ENCODE data around the gene BCAP29. TPM values are rescaled to one million over a fixed set of nuclear protein-coding genes. Genes with fewer than 3 reads are reported as not detected.
"Not testable (repeated sequence)": the region's sequence is repeated elsewhere in the genome, so short reads cannot be mapped to it uniquely, and the experiment has no call there.

The BCAP29 gene
- polyA plus RNA-seq, 1 donor (not counting 4 experiments of a cell fraction or from before 2014, with no cell fraction given), result 141 TPM

DNA sequence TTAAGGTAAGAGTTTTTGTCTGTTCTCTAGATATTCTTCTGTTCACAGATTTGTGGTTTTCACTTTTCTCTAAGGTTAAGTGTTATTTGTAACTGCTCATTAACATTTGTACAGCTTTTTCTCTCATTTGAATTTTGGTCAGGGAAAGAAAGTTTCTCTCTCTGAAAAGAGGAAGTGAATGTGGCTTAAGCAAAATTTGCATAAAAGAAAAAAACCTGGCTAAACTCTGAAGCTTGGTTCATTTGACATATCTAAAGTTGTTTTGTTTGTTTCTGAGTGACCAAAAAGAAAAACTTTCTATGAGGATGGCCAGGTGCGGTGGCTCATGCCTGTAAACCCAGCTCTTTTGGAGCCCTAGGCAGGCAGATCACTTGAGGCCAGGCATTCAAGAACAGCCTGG lies 58.5 kb downstream of the BCAP29 start:
- Histone ChIP-seq H2AFZ (ENCODE audit: control insufficient read depth, low read length) (no peak overlapping the region), H3K9me3 (ENCODE audit: control insufficient read depth, low read depth, low read length) (no peaks in the 10 kb centered on the region), H3K79me2 (ENCODE audit: control insufficient read depth, insufficient read depth, low read length) (no peaks in the 10 kb centered on the region), H3K4me2 (ENCODE audit: control insufficient read depth, extremely low read depth, insufficient read depth, low read depth, low read length) (no peak overlapping the region), H3K27me3 (ENCODE audit: control insufficient read depth, extremely low read depth, insufficient read depth, low read length) (no peaks in the 10 kb centered on the region), H3K27ac (ENCODE audit: control insufficient read depth, insufficient read depth, low read length) (no peak overlapping the region), H3K4me3 (ENCODE audit: control insufficient read depth in 2 of 3, extremely low read depth in 1 of 3, insufficient read depth in 2 of 3, low read depth in 1 of 3, low read length in 3 of 3) (no peak overlapping the region), H3K9me1 (ENCODE audit: control insufficient read depth, extremely low read depth, insufficient read depth, low read length) (no peaks in the 10 kb centered on the region), H3K4me1 (ENCODE audit: control insufficient read depth, extremely low read depth, insufficient read depth, low read length) (no peaks in the 10 kb centered on the region), H3K9ac (ENCODE audit: control insufficient read depth, extremely low read depth, insufficient read depth, low read length) (no peak overlapping the region), H4K20me1 (ENCODE audit: control insufficient read depth, extremely low read depth, insufficient read depth, low read length) (no peaks in the 10 kb centered on the region), H3K36me3 (ENCODE audit: control insufficient read depth in 2 of 2, extremely low read depth in 1 of 2, insufficient read depth in 2 of 2, low read length in 2 of 2) (no peaks in the 10 kb centered on the region)
- FAIRE-seq (no peak), DNase-seq (ENCODE audit: low read depth, low spot score) (no peak)
- dilution Hi-C loops (cut with MboI; ENCODE audit: extremely low pct_ligation_motif_present, low sequenced_read_pairs), result no loop called here
- no peak for TF ChIP-seq EZH2 (IDR thresholded peaks at IDR 0.05; ENCODE audit: low read length)
- TF ChIP-seq, protein P1, sequence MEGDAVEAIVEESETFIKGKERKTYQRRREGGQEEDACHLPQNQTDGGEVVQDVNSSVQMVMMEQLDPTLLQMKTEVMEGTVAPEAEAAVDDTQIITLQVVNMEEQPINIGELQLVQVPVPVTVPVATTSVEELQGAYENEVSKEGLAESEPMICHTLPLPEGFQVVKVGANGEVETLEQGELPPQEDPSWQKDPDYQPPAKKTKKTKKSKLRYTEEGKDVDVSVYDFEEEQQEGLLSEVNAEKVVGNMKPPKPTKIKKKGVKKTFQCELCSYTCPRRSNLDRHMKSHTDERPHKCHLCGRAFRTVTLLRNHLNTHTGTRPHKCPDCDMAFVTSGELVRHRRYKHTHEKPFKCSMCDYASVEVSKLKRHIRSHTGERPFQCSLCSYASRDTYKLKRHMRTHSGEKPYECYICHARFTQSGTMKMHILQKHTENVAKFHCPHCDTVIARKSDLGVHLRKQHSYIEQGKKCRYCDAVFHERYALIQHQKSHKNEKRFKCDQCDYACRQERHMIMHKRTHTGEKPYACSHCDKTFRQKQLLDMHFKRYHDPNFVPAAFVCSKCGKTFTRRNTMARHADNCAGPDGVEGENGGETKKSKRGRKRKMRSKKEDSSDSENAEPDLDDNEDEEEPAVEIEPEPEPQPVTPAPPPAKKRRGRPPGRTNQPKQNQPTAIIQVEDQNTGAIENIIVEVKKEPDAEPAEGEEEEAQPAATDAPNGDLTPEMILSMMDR (optimal IDR thresholded peaks at IDR 0.05 in 1 of 3, IDR thresholded peaks at IDR 0.05 in 1 of 3, conservative IDR thresholded peaks at IDR 0.05 in 1 of 3; ENCODE audit: extremely low read depth in 1 of 3, insufficient read depth in 2 of 3, low read length in 3 of 3), result no peak

DNA sequence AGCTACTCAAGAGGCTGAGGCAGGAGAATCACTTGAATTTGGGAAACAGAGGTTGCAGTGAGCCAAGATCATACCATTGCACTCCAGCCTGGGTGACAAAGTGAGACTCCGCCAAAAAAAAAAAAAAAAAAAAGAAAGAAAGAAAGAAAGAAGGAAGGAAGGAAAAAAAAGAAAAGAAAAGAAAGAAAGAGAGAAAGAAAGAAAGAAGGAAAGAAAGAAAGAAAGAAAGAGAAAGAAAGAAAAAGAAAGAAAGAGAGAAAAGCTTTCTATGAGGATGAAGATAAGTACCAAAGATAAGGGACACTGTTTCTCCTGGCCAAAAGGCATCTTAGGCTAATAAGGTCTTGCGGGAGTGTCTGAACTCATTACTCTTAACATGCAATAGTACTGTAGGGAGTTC lies 59.0 kb downstream of the BCAP29 start:
- H3K4me1 ChIP-seq (ENCODE audit: control insufficient read depth, extremely low read depth, insufficient read depth, low read length); H3K9me1 ChIP-seq (ENCODE audit: control insufficient read depth, extremely low read depth, insufficient read depth, low read length); DNase-seq (ENCODE audit: low read depth, low spot score); H2AFZ ChIP-seq (ENCODE audit: control insufficient read depth, low read length); H3K4me3 ChIP-seq (ENCODE audit: control insufficient read depth in 2 of 3, extremely low read depth in 1 of 3, insufficient read depth in 2 of 3, low read depth in 1 of 3, low read length in 3 of 3); H3K27me3 ChIP-seq (ENCODE audit: control insufficient read depth, extremely low read depth, insufficient read depth, low read length); FAIRE-seq; H3K9ac ChIP-seq (ENCODE audit: control insufficient read depth, extremely low read depth, insufficient read depth, low read length); H4K20me1 ChIP-seq (ENCODE audit: control insufficient read depth, extremely low read depth, insufficient read depth, low read length); H3K36me3 ChIP-seq (ENCODE audit: control insufficient read depth in 2 of 2, extremely low read depth in 1 of 2, insufficient read depth in 2 of 2, low read length in 2 of 2); H3K9me3 ChIP-seq (ENCODE audit: control insufficient read depth, low read depth, low read length); H3K27ac ChIP-seq (ENCODE audit: control insufficient read depth, insufficient read depth, low read length); dilution Hi-C loops (cut with MboI; ENCODE audit: extremely low pct_ligation_motif_present, low sequenced_read_pairs); H3K4me2 ChIP-seq (ENCODE audit: control insufficient read depth, extremely low read depth, insufficient read depth, low read depth, low read length); H3K79me2 ChIP-seq (ENCODE audit: control insufficient read depth, insufficient read depth, low read length): not testable (repeated sequence)

DNA sequence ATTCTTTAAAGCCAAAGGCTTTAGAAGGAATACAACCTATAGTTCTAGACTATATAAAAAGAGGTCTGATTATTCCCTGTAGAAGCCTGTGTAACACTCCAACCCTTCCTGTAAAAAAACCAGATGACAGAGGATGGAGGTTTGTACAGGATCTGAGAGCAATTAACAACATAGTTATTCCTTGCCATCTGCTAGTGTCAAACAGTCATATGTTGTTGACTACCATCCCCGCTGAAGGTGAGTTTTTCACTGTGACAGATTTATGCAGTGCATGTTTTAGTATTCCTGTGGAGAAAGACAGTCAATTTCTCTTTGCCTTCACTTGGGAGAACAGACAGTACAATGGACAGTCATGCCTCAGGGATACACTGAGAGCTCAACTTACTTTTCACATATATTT lies 61.6 kb downstream of the BCAP29 start:
- FAIRE-seq (no peak), DNase-seq (ENCODE audit: low read depth, low spot score) (no peak)
- H3K4me3 ChIP-seq (ENCODE audit: control insufficient read depth in 2 of 3, extremely low read depth in 1 of 3, insufficient read depth in 2 of 3, low read depth in 1 of 3, low read length in 3 of 3), result no peak overlapping the region
- H3K9ac ChIP-seq (ENCODE audit: control insufficient read depth, extremely low read depth, insufficient read depth, low read length), result no peak overlapping the region
- H3K9me3 ChIP-seq (ENCODE audit: control insufficient read depth, low read depth, low read length), result no peaks in the 10 kb centered on the region
- H3K4me1 ChIP-seq (ENCODE audit: control insufficient read depth, extremely low read depth, insufficient read depth, low read length), result no peaks in the 10 kb centered on the region
- H3K27ac ChIP-seq (ENCODE audit: control insufficient read depth, insufficient read depth, low read length), result no peak overlapping the region
- no peaks in the 10 kb centered on the region for H3K27me3 ChIP-seq (ENCODE audit: control insufficient read depth, extremely low read depth, insufficient read depth, low read length)
- dilution Hi-C loops (cut with MboI; ENCODE audit: extremely low pct_ligation_motif_present, low sequenced_read_pairs), result no loop called here
- H3K79me2 ChIP-seq (ENCODE audit: control insufficient read depth, insufficient read depth, low read length), result no peaks in the 10 kb centered on the region
- H3K9me1 ChIP-seq (ENCODE audit: control insufficient read depth, extremely low read depth, insufficient read depth, low read length), result no peaks in the 10 kb centered on the region
- no peaks in the 10 kb centered on the region for H3K36me3 ChIP-seq (ENCODE audit: control insufficient read depth in 2 of 2, extremely low read depth in 1 of 2, insufficient read depth in 2 of 2, low read length in 2 of 2)
- no peaks in the 10 kb centered on the region for H4K20me1 ChIP-seq (ENCODE audit: control insufficient read depth, extremely low read depth, insufficient read depth, low read length)
- TF ChIP-seq, protein P1 (optimal IDR thresholded peaks at IDR 0.05 in 1 of 3, IDR thresholded peaks at IDR 0.05 in 1 of 3, conservative IDR thresholded peaks at IDR 0.05 in 1 of 3; ENCODE audit: extremely low read depth in 1 of 3, insufficient read depth in 2 of 3, low read length in 3 of 3), result no peak
- TF ChIP-seq EZH2 (IDR thresholded peaks at IDR 0.05; ENCODE audit: low read length), result no peak
- H3K4me2 ChIP-seq (ENCODE audit: control insufficient read depth, extremely low read depth, insufficient read depth, low read depth, low read length), result no peak overlapping the region
- no peak overlapping the region for H2AFZ ChIP-seq (ENCODE audit: control insufficient read depth, low read length)
